ENCODE results near the gene NLRC5. TPM values are rescaled to one million over a fixed set of nuclear protein-coding genes. Genes with fewer than 3 reads are reported as not detected.

NLRC5 gene
- total RNA-seq, 2 donors from 2014 or later: 78.1 to 79.7 TPM

- no peaks in the 10 kb centered on the region for H3K4me1 ChIP-seq
- no peaks in the 10 kb centered on the region for H3K27me3 ChIP-seq
- intact Hi-C loops (cut with DNase I): no loop called here
- no peak for TF ChIP-seq CTCF (IDR thresholded peaks at IDR 0.05)
- no peak for DNase-seq
- no peak overlapping the region for H3K4me3 ChIP-seq
- H3K27ac ChIP-seq: no peak overlapping the region
- no peak overlapping the region for H3K9ac ChIP-seq (ENCODE audit: low read depth in 2 of 2, low read length in 2 of 2)
- no peaks in the 10 kb centered on the region for H3K36me3 ChIP-seq
- H3K9me3 ChIP-seq: no peaks in the 10 kb centered on the region
Measured at GRCh38 chr16:56975714-56976113, 13.6 kb upstream of the NLRC5 start.

- no peak for TF ChIP-seq CTCF (IDR thresholded peaks at IDR 0.05)
- no peak overlapping the region for H3K27ac ChIP-seq
- no peaks in the 10 kb centered on the region for H3K27me3 ChIP-seq
- no peaks in the 10 kb centered on the region for H3K4me1 ChIP-seq
- H3K36me3 ChIP-seq: no peaks in the 10 kb centered on the region
- no peak overlapping the region for H3K9ac ChIP-seq (ENCODE audit: low read depth in 2 of 2, low read length in 2 of 2)
- H3K4me3 ChIP-seq: no peak overlapping the region
- intact Hi-C loops (cut with DNase I): no loop called here
- H3K9me3 ChIP-seq: no peaks in the 10 kb centered on the region
- DNase-seq: no peak
Measured at GRCh38 chr16:56977216-56977615, 12.1 kb upstream of the NLRC5 start.

- DNase-seq: no peak
- H3K4me3 ChIP-seq: no peak overlapping the region
- intact Hi-C loops (cut with DNase I): no loop called here
- H3K36me3 ChIP-seq: no peaks in the 10 kb centered on the region
- no peaks in the 10 kb centered on the region for H3K27me3 ChIP-seq
- no peak overlapping the region for H3K27ac ChIP-seq
- no peaks in the 10 kb centered on the region for H3K9me3 ChIP-seq
- H3K9ac ChIP-seq (ENCODE audit: low read depth in 2 of 2, low read length in 2 of 2): no peak overlapping the region
- TF ChIP-seq CTCF (IDR thresholded peaks at IDR 0.05): no peak
- H3K4me1 ChIP-seq: peaks cover 2% of the 10 kb centered on the region
Measured at GRCh38 chr16:56977823-56978430, 11.4 kb upstream of the NLRC5 start.

- peaks cover 11% of the 10 kb centered on the region for H3K4me1 ChIP-seq
- no peaks in the 10 kb centered on the region for H3K9me3 ChIP-seq
- intact Hi-C loops (cut with DNase I): no loop called here
- H3K9ac ChIP-seq (ENCODE audit: low read depth in 2 of 2, low read length in 2 of 2): no peak overlapping the region
- no peak for TF ChIP-seq CTCF (IDR thresholded peaks at IDR 0.05)
- H3K27ac ChIP-seq: no peak overlapping the region
- no peaks in the 10 kb centered on the region for H3K27me3 ChIP-seq
- DNase-seq: no peak
- no peaks in the 10 kb centered on the region for H3K36me3 ChIP-seq
- H3K4me3 ChIP-seq: no peak overlapping the region
Measured at GRCh38 chr16:56980201-56980535, 9.2 kb upstream of the NLRC5 start.

- H3K27me3 ChIP-seq: no peaks in the 10 kb centered on the region
- DNase-seq: no peak
- no peaks in the 10 kb centered on the region for H3K9me3 ChIP-seq
- peaks cover 19% of the 10 kb centered on the region for H3K4me1 ChIP-seq
- H3K4me3 ChIP-seq: no peak overlapping the region
- no peak for TF ChIP-seq CTCF (IDR thresholded peaks at IDR 0.05)
- H3K9ac ChIP-seq (ENCODE audit: low read depth in 2 of 2, low read length in 2 of 2): no peak overlapping the region
- intact Hi-C loops (cut with DNase I): no loop called here
- no peak overlapping the region for H3K27ac ChIP-seq
- H3K36me3 ChIP-seq: no peaks in the 10 kb centered on the region
Measured at GRCh38 chr16:56980792-56981724, 8.3 kb upstream of the NLRC5 start.
